ENCODE data around the gene DPAGT1. TPM values are rescaled to one million over a fixed set of nuclear protein-coding genes. Genes with fewer than 3 reads are reported as not detected.
A peak's percentile ranks its signal among the peaks of the same experiment; 100 is the strongest.
"Not testable (repeated sequence)": the region's sequence is repeated elsewhere in the genome, so short reads cannot be mapped to it uniquely, and the experiment has no call there.

DPAGT1 gene
- total RNA-seq, 1 experiment from 2014 or later, result 27.3 TPM

DNA sequence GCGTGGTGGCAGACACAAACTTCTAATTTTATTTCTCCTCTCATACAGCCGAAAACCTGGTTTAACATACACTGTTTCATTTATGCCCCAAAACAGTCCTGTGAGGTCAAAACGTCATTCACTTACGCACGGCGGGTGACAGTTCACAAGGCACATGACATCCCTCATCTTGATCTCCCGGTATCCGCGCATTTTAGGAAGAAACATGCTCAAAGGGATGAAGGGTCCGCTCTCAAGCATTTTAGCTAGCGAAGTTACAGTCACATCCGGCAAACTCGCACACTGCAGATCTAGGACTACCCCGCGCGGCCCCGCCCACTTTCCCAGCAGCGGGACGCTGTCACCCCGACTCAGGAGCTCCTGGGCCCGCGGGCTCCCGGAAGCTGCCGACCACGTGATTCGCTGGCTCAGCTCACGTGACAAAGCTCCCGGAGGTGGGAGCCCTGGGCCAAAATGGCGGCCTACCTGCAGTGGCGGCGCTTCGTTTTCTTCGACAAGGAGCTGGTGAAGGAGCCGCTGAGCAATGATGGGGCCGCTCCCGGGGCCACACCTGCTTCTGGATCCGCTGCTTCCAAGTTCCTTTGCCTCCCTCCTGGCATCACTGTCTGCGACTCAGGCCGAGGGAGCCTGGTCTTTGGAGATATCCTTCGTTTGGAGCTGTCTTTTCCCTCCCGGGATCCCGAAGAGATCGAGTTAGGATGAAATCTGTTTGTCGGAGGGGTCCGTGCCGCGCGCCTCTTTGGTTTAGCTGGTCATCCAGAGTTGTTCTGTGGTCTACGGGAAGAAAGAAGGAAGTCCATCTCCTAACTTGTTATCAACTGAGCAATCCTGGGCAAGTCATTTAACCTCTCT lies 34.1 kb downstream of the DPAGT1 start, which contains the start of gene VPS11:
VPS11 (plus strand) TSS at position 448 of the 852 bp plus-strand sequence; CDS start at position 454, 6 bp downstream.
- H3K9ac ChIP-seq (ENCODE audit: low read length), result peak within 1 kb of the TSS; percentile 73
- H3K4me2 ChIP-seq (ENCODE audit: low read depth, low read length, poor library complexity, severe bottlenecking), result peak within 1 kb of the TSS; percentile 61
- peaks cover 8% of the 10 kb centered on the region for H3K4me1 ChIP-seq (ENCODE audit: low read length)
- H2AFZ ChIP-seq (ENCODE audit: low read length), result 0 out of 2 replicates have a peak within 1 kb of the TSS, but pooled peaks have one; percentile 23
- no peaks in the 10 kb centered on the region for H3K9me2 ChIP-seq (replicated peaks; ENCODE audit: insufficient read depth, low read length)
- no peaks in the 10 kb centered on the region for H4K20me1 ChIP-seq (ENCODE audit: insufficient read depth, low read depth, low read length)
- no peaks in the 10 kb centered on the region for H3K27me3 ChIP-seq (ENCODE audit: low read length)
- H3K4me3 ChIP-seq (ENCODE audit: low read length), result peak within 1 kb of the TSS; percentile 71
- DNase-seq, result peak; percentile 95
- H3K9me3 ChIP-seq (ENCODE audit: low read length), result no peaks in the 10 kb centered on the region
- no peaks in the 10 kb centered on the region for H3K36me3 ChIP-seq (ENCODE audit: insufficient read depth, low read length)
- H3K27ac ChIP-seq (ENCODE audit: low read length), result no peak within 1 kb of the TSS; the same call in 1 of the 2 replicates
- H3K79me2 ChIP-seq (ENCODE audit: low read length), result peaks cover 23% of the 10 kb centered on the region

- peak; percentile 68 for DNase-seq
- Histone ChIP-seq H3K27me3 (ENCODE audit: low read length) (no peaks in the 10 kb centered on the region), H3K4me2 (ENCODE audit: low read depth, low read length, poor library complexity, severe bottlenecking) (no peak overlapping the region), H3K79me2 (ENCODE audit: low read length) (peaks cover 23% of the 10 kb centered on the region), H2AFZ (ENCODE audit: low read length) (no peak overlapping the region), H4K20me1 (ENCODE audit: insufficient read depth, low read depth, low read length) (no peaks in the 10 kb centered on the region), H3K36me3 (ENCODE audit: insufficient read depth, low read length) (no peaks in the 10 kb centered on the region), H3K27ac (ENCODE audit: low read length) (no peak overlapping the region), H3K9ac (ENCODE audit: low read length) (no peak overlapping the region), H3K4me3 (ENCODE audit: low read length) (no peak overlapping the region), H3K9me3 (ENCODE audit: low read length) (no peaks in the 10 kb centered on the region), H3K9me2 (replicated peaks; ENCODE audit: insufficient read depth, low read length) (no peaks in the 10 kb centered on the region), H3K4me1 (ENCODE audit: low read length) (peaks cover 8% of the 10 kb centered on the region)
Observed at GRCh38 chr11:119065369-119065768, 36.3 kb downstream of the DPAGT1 start.

DNA sequence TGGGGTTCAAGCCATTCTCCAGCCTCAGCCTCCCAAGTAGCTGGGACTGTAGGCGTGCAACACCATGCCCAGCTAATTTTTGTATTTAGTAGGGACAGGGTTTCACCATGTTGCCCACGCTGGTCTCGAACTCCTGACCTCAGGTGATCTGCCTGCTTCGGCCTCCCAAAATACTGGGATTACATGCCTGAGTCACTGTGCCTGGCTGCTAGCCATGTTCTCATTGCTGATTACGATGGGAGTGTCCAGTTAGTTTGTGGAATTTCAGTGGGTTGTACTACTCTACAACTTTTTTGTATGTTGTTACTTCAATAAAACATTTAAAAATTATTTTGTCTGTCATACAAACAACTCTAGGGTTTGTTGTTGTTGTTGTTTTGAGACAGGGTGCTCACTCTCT lies 38.9 kb downstream of the DPAGT1 start:
- Histone ChIP-seq H4K20me1 (ENCODE audit: insufficient read depth, low read depth, low read length) (no peaks in the 10 kb centered on the region), H3K79me2 (ENCODE audit: low read length) (peaks cover 16% of the 10 kb centered on the region), H3K9ac (ENCODE audit: low read length) (no peak overlapping the region), H3K4me1 (ENCODE audit: low read length) (peaks cover 14% of the 10 kb centered on the region), H3K4me3 (ENCODE audit: low read length) (no peak overlapping the region), H3K9me3 (ENCODE audit: low read length) (no peaks in the 10 kb centered on the region), H3K4me2 (ENCODE audit: low read depth, low read length, poor library complexity, severe bottlenecking) (no peak overlapping the region), H3K27me3 (ENCODE audit: low read length) (no peaks in the 10 kb centered on the region), H3K27ac (ENCODE audit: low read length) (no peak overlapping the region), H2AFZ (ENCODE audit: low read length) (no peak overlapping the region), H3K9me2 (replicated peaks; ENCODE audit: insufficient read depth, low read length) (no peaks in the 10 kb centered on the region), H3K36me3 (ENCODE audit: insufficient read depth, low read length) (no peaks in the 10 kb centered on the region)
- DNase-seq, result no peak

DNA sequence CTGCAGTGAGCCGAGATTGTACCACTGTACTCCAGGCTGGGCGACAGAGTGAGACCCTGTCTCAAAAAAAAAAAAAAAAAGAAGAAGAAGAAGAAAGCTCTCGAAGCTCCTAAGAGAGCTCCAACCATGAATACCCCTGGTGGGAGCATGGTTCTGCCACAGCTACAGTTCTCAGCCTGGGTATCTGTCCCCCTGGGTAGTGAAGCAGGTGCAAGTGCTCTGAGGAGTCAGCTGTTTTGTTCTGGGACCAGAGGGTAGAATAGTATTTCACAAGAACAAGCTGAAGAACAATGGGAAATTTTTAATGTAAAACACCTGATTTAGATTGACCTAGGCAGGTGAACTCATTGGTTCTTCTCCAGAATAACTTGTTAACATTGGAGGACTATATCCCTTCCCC lies 40.4 kb downstream of the DPAGT1 start:
- Histone ChIP-seq H3K9me3 (ENCODE audit: low read length) (no peaks in the 10 kb centered on the region), H3K36me3 (ENCODE audit: insufficient read depth, low read length) (no peaks in the 10 kb centered on the region), H3K4me1 (ENCODE audit: low read length) (peaks cover 10% of the 10 kb centered on the region), H3K4me2 (ENCODE audit: low read depth, low read length, poor library complexity, severe bottlenecking) (no peak overlapping the region), H3K9ac (ENCODE audit: low read length) (no peak overlapping the region), H3K4me3 (ENCODE audit: low read length) (no peak overlapping the region), H3K27me3 (ENCODE audit: low read length) (no peaks in the 10 kb centered on the region), H3K27ac (ENCODE audit: low read length) (no peak overlapping the region), H4K20me1 (ENCODE audit: insufficient read depth, low read depth, low read length) (no peaks in the 10 kb centered on the region), H2AFZ (ENCODE audit: low read length) (no peak overlapping the region), H3K9me2 (replicated peaks; ENCODE audit: insufficient read depth, low read length) (no peaks in the 10 kb centered on the region), H3K79me2 (ENCODE audit: low read length) (peaks cover 21% of the 10 kb centered on the region)
- no peak for DNase-seq

GRCh38 chr11:119059128-119059527 lies 42.5 kb downstream of the DPAGT1 start:
- not testable (repeated sequence) for H3K27ac ChIP-seq (ENCODE audit: low read length); H3K36me3 ChIP-seq (ENCODE audit: insufficient read depth, low read length); DNase-seq; H3K9me3 ChIP-seq (ENCODE audit: low read length); H3K4me3 ChIP-seq (ENCODE audit: low read length); H3K27me3 ChIP-seq (ENCODE audit: low read length); H3K9me2 ChIP-seq (replicated peaks; ENCODE audit: insufficient read depth, low read length); H2AFZ ChIP-seq (ENCODE audit: low read length); H4K20me1 ChIP-seq (ENCODE audit: insufficient read depth, low read depth, low read length); H3K4me2 ChIP-seq (ENCODE audit: low read depth, low read length, poor library complexity, severe bottlenecking); H3K9ac ChIP-seq (ENCODE audit: low read length)
- peaks cover 25% of the 10 kb centered on the region for H3K79me2 ChIP-seq (ENCODE audit: low read length)
- H3K4me1 ChIP-seq (ENCODE audit: low read length), result peaks cover 15% of the 10 kb centered on the region

DNA sequence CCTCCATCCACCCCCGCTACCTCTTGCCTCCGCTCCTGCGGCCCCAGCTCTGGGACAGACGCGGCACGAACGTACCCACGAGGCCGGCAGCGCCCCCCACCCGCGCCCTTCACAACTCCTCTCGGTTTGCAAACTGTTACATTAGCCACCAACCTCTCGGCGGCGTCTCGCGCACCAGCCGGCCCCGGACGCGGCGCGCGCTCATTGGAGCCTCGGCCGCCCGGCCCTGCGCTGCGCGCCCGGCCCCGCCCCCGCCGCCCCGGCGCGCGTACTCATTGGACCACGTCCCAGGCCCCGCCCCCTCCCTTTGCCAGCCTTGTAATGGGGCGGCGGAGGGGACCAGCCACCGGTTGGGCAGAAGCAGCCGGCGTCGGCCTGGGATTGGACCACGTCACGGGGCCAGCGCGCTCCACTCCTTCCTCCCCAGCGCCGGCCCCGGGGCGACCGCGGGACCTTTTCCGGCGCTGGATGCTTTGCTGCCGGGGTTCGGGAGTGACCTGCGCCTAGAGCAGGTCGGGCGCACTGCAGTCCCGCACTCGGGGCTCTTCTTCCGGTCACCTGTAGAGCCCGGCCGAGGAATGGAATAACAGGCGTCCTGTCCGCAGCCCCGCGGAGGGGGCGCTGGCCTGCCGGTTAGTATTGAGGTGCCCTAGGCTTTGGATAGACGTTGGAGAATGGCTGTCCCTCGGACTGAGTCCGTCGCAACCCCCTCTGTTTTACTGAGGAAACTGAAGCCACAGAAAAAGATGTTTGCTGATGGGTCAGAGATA lies 44.5 kb downstream of the DPAGT1 start, which contains the start of gene HYOU1:
HYOU1 (minus strand) TSS at position 206 of the 770 bp plus-strand sequence. CDS start 1,045 bp downstream, outside the sequence.
- Histone ChIP-seq H4K20me1 (ENCODE audit: insufficient read depth, low read depth, low read length) (no peaks in the 10 kb centered on the region), H3K36me3 (ENCODE audit: insufficient read depth, low read length) (no peaks in the 10 kb centered on the region), H3K4me1 (ENCODE audit: low read length) (peaks cover 15% of the 10 kb centered on the region), H3K9ac (ENCODE audit: low read length) (peak within 1 kb of the TSS; percentile 84), H2AFZ (ENCODE audit: low read length) (no peak within 1 kb of the TSS), H3K27me3 (ENCODE audit: low read length) (no peaks in the 10 kb centered on the region), H3K9me3 (ENCODE audit: low read length) (no peaks in the 10 kb centered on the region), H3K9me2 (replicated peaks; ENCODE audit: insufficient read depth, low read length) (no peaks in the 10 kb centered on the region), H3K4me2 (ENCODE audit: low read depth, low read length, poor library complexity, severe bottlenecking) (peak within 1 kb of the TSS; percentile 84), H3K4me3 (ENCODE audit: low read length) (peak within 1 kb of the TSS; percentile 87), H3K27ac (ENCODE audit: low read length) (peak within 1 kb of the TSS; percentile 35; the same call in 1 of the 2 replicates), H3K79me2 (ENCODE audit: low read length) (peaks cover 25% of the 10 kb centered on the region)
- DNase-seq, result peak; percentile 96

DNA sequence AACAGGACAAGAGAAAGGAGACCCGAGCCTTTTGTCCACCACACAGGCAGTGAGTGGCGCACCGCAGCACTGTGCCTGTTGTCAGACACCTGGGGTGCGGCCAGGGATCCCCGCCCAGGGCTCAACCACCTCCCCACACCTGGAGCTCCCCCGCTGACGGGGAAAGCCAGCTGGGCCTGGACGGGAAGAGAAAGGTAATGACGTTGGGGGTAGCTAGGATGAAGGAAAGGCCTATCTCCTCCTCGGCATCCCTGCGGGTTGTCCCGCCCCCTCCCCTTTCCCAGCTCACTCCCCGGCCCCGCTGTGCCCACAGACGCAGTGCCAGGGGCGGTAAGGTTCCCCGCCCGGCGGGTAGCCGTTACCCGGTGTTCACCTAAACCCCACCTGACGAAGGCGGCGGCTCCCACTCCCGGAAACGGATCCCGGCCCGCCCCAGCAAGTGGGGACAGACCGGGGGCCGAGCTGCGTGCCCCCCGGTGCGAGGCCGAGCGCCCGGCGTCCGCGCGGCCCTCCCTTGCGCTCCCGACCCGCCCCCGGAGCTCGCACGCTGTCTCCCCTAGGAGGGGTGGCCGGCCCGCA lies 45.1 kb downstream of the DPAGT1 start:
- no peak overlapping the region for H2AFZ ChIP-seq (ENCODE audit: low read length)
- H3K4me3 ChIP-seq (ENCODE audit: low read length), result peak overlapping the region; percentile 82
- H3K36me3 ChIP-seq (ENCODE audit: insufficient read depth, low read length), result no peaks in the 10 kb centered on the region

More for the DNA sequence above, 45.1 kb downstream of the DPAGT1 start:
- H3K9ac ChIP-seq (ENCODE audit: low read length), result peak overlapping the region; percentile 84
- H3K4me2 ChIP-seq (ENCODE audit: low read depth, low read length, poor library complexity, severe bottlenecking), result peak overlapping the region; percentile 84
- H4K20me1 ChIP-seq (ENCODE audit: insufficient read depth, low read depth, low read length), result no peaks in the 10 kb centered on the region
- peaks cover 15% of the 10 kb centered on the region for H3K4me1 ChIP-seq (ENCODE audit: low read length)
- no peaks in the 10 kb centered on the region for H3K9me2 ChIP-seq (replicated peaks; ENCODE audit: insufficient read depth, low read length)
- no peaks in the 10 kb centered on the region for H3K9me3 ChIP-seq (ENCODE audit: low read length)
- no peaks in the 10 kb centered on the region for H3K27me3 ChIP-seq (ENCODE audit: low read length)
- peaks cover 25% of the 10 kb centered on the region for H3K79me2 ChIP-seq (ENCODE audit: low read length)
- DNase-seq, result peak; percentile 46
- peak overlapping the region; percentile 35; the same call in 1 of the 2 replicates for H3K27ac ChIP-seq (ENCODE audit: low read length)

Data from Karpas-422 (cell line).